Endothelial cell of umbilical vein (primary cell): Measurements from ENCODE around the gene PRDM7. TPM values are rescaled to one million over a fixed set of nuclear protein-coding genes. Genes with fewer than 3 reads are reported as not detected.
"Not testable (repeated sequence)": the region's sequence is repeated elsewhere in the genome, so short reads cannot be mapped to it uniquely, and the experiment has no call there.

Experiments used
- BruUV-seq: library from RNA; stranded (reverse); fragments of 400-500 nt; replicated peaks from 2 replicates; lab custom pipeline; 2021; lab: Mats Ljungman, UMichigan
- CTCF ChIA-PET: fragments of 300-600, 350-600 bp; sonication (Branson Sonifier 250); formaldehyde crosslinking; loops from one replicate; lab custom pipeline; 2021; ENCODE audit warnings: antibody characterized with exemption, inconsistent platforms; lab: Charles Lee
- POLR2A ChIA-PET: fragments of 300-600, 350-600 bp; sonication (Branson Sonifier 250); formaldehyde crosslinking; loops from one replicate; lab custom pipeline; 2021; ENCODE audit warnings: antibody characterized with exemption, inconsistent platforms; lab: Charles Lee
- DNase-seq: peaks from one replicate; pipeline ENCODE4 v3.0.0-alpha.2; 2011; ENCODE audit warnings: low read depth, low spot score
- FAIRE-seq: peaks from 2 replicates; lab custom pipeline; 2011; peaks lifted over from hg19 to GRCh38; lab: Jason Lieb, UNC
- H2AFZ ChIP-seq: 2 replicates; pipeline ENCODE4 v1.6.0; 2012; ENCODE audit warnings: low read depth, low read length, control low read depth, inconsistent platforms
- H3K27ac ChIP-seq: 2 replicates; pipeline ENCODE4 v1.5.1; 2011; ENCODE audit warnings: low read depth, mild to moderate bottlenecking, control low read depth, low read length, moderate library complexity; ENCODE audit not compliant: insufficient read depth
- H3K27me3 ChIP-seq, 2 experiments: 2 replicates each; pipeline versions ENCODE4 v1.6.0 to v1.6.1; 2011; ENCODE audit warnings: low read length in 2 of 2, mixed read lengths in 1 of 2; ENCODE audit not compliant: control insufficient read depth in 2 of 2, insufficient read depth in 2 of 2
- H3K36me3 ChIP-seq, 2 experiments: 2 replicates in 1 of 2; 3 replicates in 1 of 2; pipeline ENCODE4 v1.5.1; 2011; ENCODE audit warnings: low read length in 2 of 2, mild to moderate bottlenecking in 1 of 2, moderate library complexity in 1 of 2; ENCODE audit not compliant: control insufficient read depth in 2 of 2, insufficient read depth in 2 of 2; ENCODE audit errors: extremely low read depth in 1 of 2
- H3K4me1 ChIP-seq: 3 replicates; pipeline ENCODE4 v1.5.1; 2011; ENCODE audit warnings: mild to moderate bottlenecking, low read length; ENCODE audit not compliant: control insufficient read depth, insufficient read depth; ENCODE audit errors: extremely low read depth
- H3K4me2 ChIP-seq: 2 replicates; pipeline ENCODE4 v1.6.1; 2011; ENCODE audit warnings: low read length, control low read depth, mixed read lengths; ENCODE audit not compliant: insufficient read depth
- H3K4me3 ChIP-seq, 3 experiments: fragments of 200-600 bp in 1 of 3; sonication (generic), shearing (Covaris generic) in 1 of 3; replicated peaks in 1 of 3; 2 replicates each; pipeline ENCODE4 v1.5.1; 2011 to 2016; ENCODE audit warnings: control low read depth in 3 of 3, low read length in 3 of 3, mild to moderate bottlenecking in 2 of 3, inconsistent platforms in 1 of 3, low read depth in 1 of 3, moderate library complexity in 1 of 3; ENCODE audit not compliant: insufficient read depth in 1 of 3
- H3K79me2 ChIP-seq: 2 replicates; pipeline ENCODE4 v1.6.0; 2012; ENCODE audit warnings: low read length, inconsistent platforms; ENCODE audit not compliant: control insufficient read depth, insufficient read depth
- H3K9ac ChIP-seq: replicated peaks from 2 replicates; pipeline ENCODE3; 2011; ENCODE audit warnings: low read length, control low read depth; ENCODE audit not compliant: insufficient read depth; ENCODE audit errors: extremely low read depth
- H3K9me1 ChIP-seq: replicated peaks from 3 replicates; pipeline ENCODE4 v1.6.0; 2011; ENCODE audit warnings: mild to moderate bottlenecking, low read length; ENCODE audit not compliant: control insufficient read depth, insufficient read depth; ENCODE audit errors: extremely low read depth
- H3K9me3 ChIP-seq: replicated peaks from 2 replicates; pipeline ENCODE4 v1.5.1; 2012; ENCODE audit warnings: low read length, inconsistent platforms; ENCODE audit not compliant: control insufficient read depth, insufficient read depth
- H4K20me1 ChIP-seq: replicated peaks from 2 replicates; pipeline ENCODE3; 2011; ENCODE audit warnings: mild to moderate bottlenecking, low read length; ENCODE audit not compliant: control insufficient read depth, insufficient read depth; ENCODE audit errors: extremely low read depth
- dilution Hi-C: fragments of 300-500 bp; cut with MboI; formaldehyde crosslinking; loops from one replicate; pipeline ENCODE4 v1.15.0; 2019; ENCODE audit warnings: low sequenced_read_pairs; ENCODE audit not compliant: extremely low pct_ligation_motif_present
- intact Hi-C: fragments of 100-400 bp; cut with micrococcal nuclease; formaldehyde crosslinking; loops from one replicate; pipeline ENCODE4 v1.10.0; 2022
- polyA plus RNA-seq, 4 experiments: library from polyadenylated mRNA; depleted of rRNA in 3 of 4; stranded (reverse) in 3 of 4; unstranded in 1 of 4; fragments of >200 nt; gene quantifications; 2 replicates each; pipeline versions ENCODE4 v1.2.1 to v1.2.3, GENCODE V29; 2011 to 2012; ENCODE audit warnings: missing spikeins in 1 of 4
- total RNA-seq: library from RNA; stranded (reverse); gene quantifications from 2 replicates; pipeline ENCODE4 v1.2.3, GENCODE V29; 2021

The PRDM7 gene
- total and polyA plus RNA-seq, 2 donors (not counting 3 experiments of a cell fraction or from before 2014, with no cell fraction given), result not detected

DNA sequence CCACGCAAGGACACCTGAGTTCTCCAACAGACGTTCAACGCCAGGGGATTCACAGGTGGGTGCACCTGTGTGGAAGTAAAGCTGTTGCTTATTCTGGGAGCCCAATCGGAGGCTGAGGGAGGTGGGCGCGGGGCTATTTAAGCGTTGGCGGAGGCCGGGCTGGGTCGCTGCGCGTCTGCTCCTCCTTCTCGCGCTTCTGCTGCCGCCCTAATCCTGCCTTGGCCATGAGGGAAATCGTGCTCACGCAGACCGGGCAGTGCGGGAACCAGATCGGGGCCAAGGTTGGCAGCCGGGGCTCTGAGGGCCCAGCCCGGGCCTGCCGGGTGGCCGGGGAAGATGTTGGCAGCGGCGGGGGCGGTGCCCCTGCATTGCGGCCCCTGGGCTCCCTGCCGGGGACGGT lies 16.7 kb upstream of the PRDM7 start:
- H3K4me2 ChIP-seq, DNase-seq, H3K79me2 ChIP-seq, H3K9me1 ChIP-seq, H3K27me3 ChIP-seq, H3K4me3 ChIP-seq, dilution Hi-C loops, H3K9ac ChIP-seq, H4K20me1 ChIP-seq, H3K27ac ChIP-seq, H2AFZ ChIP-seq, intact Hi-C loops, BruUV-seq, H3K36me3 ChIP-seq, H3K4me1 ChIP-seq, CTCF ChIA-PET, H3K9me3 ChIP-seq, FAIRE-seq, POLR2A ChIA-PET: not testable (repeated sequence)

DNA sequence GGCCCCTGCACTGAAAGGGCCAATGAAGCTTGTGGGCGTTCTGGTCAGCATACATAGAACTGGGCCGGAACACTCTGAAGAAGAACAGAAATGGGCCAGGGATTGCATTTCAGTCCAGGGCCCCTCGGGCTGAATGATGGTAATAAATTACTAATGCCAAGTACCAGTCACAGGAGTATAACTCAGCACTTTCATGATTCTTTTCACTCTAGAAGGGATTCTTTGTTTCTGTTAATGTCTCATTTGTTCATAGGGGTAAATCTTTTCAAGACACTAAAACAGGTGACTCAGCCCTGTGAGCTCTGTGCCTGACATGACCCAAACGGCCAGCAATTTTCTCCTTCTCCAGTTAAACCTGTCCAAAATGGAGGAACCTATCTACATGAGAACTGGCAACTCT lies 15.7 kb upstream of the PRDM7 start:
- H3K4me1 ChIP-seq, H3K4me3 ChIP-seq, CTCF ChIA-PET, intact Hi-C loops, H3K27ac ChIP-seq, H3K9ac ChIP-seq, H3K4me2 ChIP-seq, H2AFZ ChIP-seq, H4K20me1 ChIP-seq, H3K27me3 ChIP-seq, POLR2A ChIA-PET, H3K79me2 ChIP-seq, BruUV-seq, DNase-seq, FAIRE-seq, H3K9me1 ChIP-seq, dilution Hi-C loops, H3K9me3 ChIP-seq, H3K36me3 ChIP-seq: not testable (repeated sequence)
